Stimulated activated CD8-positive, alpha-beta memory T cell treated with anti-CD3 and anti-CD28 coated beads, Interleukin-15, amount 100 ng/mL, for 4 hours (primary cell): Measurements from ENCODE around the gene MORC2.

Experiments
- DNase-seq, 2 donors: peaks; one replicate each; pipeline ENCODE4 v3.0.0-alpha.2; 2020; ENCODE audit warnings: low read depth in 2 of 2

MORC2 gene

DNA sequence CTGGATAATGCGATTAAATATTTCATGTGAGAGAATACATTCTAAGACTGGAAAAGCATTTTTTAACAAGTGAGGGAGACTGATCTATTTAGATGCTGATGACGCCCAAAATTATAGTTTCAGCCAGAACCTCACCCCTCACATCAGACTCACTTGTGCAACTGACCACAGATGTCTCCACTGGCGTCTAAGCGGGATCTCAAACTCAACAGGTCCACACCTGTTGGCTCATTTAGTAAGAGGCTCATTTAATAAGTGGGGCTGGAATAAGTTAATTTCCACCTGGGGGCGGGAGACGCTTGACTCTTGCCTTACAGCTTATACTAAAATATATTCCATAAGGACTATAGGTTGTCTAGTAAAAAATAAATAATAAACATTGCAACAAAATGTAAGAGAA is 47.5 kb downstream of the MORC2 start:
- DNase-seq = no peak

DNA sequence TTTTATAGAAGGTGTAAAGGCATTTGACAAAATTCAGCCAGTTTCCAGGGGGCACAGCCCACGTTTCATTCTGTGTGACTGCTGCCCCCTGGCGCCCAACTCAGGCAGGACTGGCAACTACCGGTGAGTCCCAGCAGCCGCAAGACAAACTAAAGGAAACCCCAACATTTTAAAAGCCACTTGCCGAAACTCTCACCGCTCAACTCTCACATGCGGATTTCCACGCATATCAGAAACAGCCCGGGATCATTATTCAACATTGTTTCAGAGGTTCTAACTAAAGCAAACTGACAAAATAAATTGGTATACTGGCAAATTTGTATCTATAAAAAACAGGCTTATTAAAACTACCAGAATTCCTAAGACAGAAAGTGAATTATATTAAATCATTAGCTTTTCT is 48.2 kb downstream of the MORC2 start:
- DNase-seq = peak; percentile 62 to 77

DNA sequence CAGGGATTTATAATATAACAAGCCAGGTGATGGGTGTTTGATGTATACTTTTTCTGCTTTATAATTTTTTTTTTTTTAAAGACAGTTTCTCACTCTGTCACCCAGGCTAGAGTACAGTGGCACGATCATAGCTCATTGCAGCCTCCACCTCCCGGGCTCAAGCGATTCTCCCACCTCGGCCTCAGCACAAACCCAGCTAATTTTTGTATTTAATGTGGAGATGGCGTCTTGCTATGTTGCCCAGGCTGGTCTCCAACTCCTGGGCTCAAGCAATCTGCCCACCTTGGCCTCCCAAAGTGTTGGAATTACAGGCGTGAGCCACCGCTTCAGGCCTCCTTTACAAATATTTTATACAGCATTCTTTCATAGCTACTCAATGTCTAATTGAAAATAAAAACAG is 48.6 kb downstream of the MORC2 start:
- DNase-seq = no peak

DNA sequence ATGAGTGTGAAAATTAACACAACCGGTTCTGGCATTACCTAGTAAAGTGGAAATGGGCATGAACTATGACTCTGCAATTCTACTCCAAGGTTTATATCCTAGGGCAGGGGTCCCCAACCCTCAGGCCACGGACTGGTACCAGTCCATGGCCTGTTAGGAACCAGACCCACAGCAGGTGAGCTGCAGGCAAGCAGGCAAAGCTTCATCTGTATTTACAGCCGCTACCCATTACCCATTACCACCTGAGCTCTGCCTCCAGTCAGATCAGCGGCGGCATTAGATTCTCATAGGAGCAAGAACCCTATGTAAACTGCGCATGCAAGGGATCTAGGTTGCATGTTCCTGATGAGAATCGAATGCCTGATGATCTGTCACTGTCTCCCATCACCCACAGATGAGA is 49.8 kb downstream of the MORC2 start:
- DNase-seq = no peak

DNA sequence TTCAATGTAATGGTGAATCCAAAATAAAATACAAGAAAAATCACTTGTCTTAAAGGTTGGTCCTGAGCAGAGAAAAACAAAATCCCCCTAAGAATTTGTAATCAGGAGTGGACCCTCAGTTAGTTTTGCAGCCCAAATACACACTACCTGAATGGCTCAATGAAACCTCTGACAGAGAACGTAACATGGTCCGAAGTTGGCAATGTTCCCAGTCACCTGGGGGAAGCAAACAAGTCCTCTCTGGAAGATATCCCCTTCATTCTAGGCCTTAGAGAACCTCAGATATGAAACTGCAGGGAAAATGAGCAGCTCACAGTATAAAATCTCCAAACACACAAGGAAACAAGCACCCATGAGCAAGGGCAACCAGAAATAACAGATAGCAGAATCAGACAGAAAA is 58.2 kb downstream of the MORC2 start:
- no peak for DNase-seq

DNA sequence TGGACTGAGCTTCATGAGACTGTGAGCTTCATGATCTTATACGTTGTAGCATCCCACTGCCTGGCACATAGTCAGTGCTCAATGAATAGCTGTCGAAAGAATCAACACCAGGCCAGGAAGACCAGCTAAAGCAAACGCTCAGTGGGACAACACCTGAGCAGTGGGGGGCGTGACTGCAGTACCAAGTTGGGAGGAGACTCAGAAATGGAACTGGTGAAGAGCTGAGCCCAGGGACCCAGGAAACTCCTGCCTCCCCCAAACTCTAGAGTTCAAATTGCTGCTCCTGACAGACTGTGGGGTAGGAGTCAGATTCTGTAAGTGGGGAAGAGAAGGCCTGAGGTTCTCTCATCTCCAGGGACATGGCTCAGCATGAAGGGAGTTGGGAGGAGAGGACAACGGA is 59.3 kb downstream of the MORC2 start:
- DNase-seq = no peak

GRCh38 chr22:30908051-30908461 is 60.5 kb downstream of the MORC2 start:
- DNase-seq = no peak

DNA sequence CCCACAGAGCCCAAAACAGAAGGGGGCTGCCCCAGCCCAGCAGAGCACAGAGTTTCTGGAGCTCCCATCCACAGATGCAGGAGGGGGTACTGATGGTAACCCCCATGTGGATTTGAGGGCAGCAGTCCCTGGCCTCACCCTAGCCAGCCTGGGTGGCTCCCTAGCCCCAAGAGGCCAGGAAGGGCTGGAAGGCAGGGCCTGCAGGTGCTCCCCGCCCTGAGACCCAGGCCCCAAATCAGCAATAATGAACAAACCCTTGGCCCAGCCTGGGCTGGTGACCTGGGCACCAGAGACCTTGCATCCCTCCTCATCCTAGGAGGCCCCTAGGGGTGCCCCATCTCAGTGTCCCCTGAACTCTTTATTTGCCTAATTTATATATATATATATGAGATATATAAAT is 61.6 kb downstream of the MORC2 start:
- no peak for DNase-seq

DNA sequence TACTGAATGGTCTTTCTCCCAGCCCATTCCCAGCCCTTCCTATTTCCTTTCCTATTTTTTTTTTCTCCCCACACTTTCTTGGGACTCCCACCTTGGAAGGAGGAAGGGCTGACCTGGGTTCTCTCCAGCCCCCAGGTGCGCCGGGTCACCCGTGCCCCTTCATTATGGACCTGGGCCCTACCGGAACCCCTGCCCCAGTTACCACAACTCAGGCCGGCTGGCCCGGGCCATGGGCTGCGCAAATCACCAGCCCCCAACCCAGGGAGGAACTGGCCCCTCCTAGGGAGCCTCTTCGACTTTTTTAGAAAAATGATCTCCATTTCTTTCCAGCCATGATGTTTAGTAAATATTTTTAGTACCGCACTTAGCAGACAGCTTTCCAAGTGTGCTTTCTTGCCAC is 62.2 kb downstream of the MORC2 start:
- no peak for DNase-seq

DNA sequence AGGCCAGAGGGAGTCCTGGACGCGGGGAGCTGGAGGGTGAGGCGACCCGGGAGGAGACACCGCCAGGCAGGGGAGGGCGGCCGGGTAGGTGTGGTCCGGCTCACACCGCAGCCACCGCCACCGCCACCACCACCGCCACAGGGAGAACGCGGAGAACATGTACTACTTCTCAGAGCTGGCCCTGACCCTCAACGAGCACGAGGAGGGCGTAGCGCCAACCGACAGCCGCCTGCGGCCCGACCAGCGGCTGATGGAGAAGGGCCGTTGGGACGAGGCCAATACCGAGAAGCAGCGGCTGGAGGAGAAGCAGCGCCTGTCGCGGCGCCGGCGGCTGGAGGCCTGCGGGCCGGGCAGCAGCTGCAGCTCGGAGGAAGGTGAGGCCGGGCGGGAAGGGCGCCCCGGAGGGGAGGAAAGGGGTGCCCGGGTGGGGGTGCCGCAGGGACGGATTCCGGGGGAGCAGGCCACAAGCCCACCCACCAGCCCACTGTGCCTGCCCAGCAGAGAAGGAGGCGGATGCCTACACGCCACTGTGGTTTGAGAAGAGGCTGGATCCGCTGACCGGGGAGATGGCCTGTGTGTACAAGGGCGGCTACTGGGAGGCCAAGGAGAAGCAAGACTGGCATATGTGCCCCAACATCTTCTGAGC is 62.8 kb downstream of the MORC2 start:
- DNase-seq = no peak

DNA sequence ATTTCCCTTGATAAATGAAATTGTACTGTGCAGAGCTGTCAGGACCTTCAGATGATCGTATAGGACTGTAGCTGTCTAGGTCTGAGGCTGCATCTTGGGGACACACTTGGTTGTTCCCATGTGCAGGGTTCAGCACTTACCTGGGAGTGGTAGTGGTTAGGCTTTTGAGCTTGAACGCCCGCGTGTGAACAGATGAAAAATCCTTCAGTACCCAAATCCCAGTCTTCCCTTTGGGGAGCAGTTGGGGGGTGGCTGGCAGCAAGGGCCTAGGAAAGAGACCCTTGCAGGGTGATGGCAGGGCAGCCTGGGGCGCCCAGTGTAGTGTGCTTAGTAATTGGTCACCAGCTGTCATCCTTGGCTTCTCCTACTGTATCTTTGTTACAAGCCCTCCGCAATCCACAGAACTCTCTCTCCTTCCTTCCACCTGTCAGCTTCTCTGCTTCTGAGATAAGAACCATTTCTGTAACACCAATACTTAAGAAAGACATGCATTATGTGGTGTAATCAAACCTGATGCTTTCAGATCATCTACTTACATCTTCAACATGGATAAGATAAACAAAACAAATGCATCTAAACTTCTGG is 64.6 kb downstream of the MORC2 start:
- no peak for DNase-seq

DNA sequence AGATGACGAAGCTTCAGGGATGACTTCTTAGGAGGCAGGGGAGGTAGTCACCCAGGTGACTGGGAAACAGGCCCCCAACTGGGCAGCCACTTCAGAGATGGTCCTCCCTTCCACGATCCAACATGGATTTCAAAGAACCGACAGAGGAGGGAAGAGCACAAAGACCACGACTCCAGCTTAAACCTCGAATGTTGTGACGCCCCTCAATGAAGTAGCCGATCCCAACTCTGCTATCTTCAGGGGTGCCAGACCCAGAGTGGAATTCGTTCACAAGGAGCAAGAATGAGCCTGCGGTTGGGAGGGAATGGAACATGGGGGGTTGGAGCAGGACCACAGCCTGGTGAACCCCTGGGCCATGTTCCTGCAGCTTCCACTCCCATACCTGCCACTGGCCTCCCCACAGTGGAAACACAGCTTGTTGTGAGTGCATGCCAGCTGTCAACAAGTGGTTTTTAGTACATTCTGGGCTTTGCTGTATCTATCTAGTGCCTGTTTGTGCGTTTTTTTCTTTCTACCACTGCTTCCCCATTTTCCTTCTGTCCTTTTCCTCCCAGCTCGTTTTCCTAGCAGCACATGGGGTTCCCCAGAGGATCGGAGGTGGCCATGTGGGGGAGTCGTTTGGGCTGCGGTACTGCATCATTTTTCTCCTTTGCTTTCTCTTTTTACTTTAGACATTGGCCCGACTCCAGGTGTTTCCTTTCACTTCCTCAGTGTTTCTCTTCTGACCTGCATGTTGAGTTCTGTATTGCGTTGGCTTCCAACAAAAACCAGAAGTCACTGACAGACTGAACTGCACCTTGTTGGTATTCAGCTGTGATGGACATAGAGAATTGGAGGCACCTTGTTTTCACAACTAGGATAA is 65.8 kb downstream of the MORC2 start:
- no peak for DNase-seq

DNA sequence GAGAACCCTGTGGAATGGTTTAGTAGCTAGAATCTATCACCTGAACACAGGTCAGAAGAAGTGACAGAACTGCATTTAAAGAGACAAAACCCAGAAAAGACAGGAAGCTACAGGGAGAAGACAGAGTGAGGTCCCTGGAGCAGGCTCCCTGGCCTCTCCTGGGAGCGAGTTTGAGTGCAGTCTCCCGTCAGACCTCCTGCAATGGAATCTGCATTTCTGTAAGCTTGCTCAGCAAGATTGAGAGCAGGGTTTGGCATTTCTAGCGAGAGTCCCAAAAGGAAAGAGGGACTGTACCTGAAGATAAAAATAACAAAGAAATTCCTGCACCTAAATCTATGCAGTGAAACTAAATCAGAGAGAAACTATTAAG is 74.2 kb downstream of the MORC2 start:
- no peak for DNase-seq

DNA sequence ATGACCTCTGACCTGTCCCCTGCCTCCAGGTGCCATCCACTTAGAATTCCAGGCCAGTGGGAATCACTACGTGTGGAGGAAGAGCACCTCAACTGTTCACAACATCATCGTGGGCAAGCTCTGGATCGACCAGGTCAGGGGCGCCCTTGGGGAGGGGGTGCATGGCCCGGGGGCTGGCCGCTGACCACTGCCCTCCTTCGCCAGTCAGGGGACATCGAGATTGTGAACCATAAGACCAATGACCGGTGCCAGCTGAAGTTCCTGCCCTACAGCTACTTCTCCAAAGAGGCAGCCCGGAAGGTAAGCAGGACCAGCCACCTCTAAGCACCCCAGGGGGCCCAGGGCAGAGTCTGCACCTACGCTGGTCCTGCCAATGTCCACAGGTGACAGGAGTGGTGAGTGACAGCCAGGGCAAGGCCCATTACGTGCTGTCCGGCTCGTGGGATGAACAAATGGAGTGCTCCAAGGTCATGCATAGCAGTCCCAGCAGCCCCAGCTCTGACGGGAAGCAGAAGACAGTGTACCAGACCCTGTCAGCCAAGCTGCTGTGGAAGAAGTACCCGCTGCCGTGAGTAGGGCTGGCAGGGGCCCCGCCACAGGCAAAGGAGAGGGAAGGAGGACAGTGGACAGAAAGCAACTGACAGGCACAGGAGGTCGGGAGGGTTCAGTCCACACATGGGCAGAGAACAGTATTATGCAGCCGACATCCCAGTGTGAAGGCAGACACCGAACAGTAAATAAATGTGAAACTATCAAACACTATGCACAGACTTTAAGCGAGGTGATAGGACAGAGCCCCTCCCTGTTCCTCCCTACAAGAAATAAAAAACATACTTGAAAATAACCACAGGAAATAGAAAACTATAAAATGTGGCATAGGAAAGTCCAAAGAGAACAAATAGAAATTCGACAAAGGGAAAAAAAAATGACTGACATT is 74.9 kb downstream of the MORC2 start:
- no peak for DNase-seq

- no peak for DNase-seq
Measured at GRCh38 chr22:30892731-30893221, 75.8 kb downstream of the MORC2 start.

DNA sequence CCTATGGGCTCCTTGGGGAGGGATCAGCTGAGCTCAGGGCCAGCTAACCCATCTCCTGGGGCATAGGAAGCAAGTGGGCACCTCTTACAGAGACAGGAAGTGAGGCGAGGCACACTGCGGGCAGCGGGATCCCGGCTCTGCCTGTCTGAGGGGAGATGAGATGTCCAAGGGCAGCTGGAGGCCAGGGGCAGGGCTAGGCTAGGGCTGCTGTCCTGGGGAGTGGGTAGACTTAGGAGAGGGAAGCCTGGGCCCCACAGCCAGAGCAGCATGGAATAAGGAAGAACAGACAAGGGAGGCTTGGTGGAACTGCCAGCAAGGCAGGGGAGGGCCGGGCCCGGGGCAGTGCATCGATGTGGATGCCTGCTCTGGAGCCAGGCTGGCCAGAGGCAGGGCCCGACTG is 76.3 kb downstream of the MORC2 start:
- DNase-seq = no peak

DNA sequence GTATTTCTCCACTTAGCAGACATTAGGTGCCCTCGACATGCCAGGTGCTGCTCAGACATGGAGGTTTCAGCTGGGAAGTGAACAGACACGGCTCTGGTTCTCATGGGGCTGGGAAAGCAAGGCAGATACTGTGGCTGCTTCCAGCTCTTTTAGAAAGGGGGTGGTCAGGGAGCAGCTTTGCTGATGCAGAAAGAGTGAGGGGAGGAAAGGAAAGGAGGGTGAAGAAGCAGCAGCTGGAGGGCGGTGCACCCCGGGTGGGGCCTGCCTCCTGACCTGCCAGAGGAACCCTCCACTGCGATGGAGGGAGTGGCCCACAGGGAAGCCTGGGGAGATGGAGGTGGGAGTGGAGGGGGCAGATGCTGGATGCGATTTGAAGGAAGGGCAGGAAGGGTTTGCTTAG is 76.8 kb downstream of the MORC2 start:
- no peak for DNase-seq

- DNase-seq = no peak
Measured at GRCh38 chr22:30891443-30891755, 77.2 kb downstream of the MORC2 start.

- no peak for DNase-seq
Measured at GRCh38 chr22:30890686-30891442, 77.7 kb downstream of the MORC2 start.

DNA sequence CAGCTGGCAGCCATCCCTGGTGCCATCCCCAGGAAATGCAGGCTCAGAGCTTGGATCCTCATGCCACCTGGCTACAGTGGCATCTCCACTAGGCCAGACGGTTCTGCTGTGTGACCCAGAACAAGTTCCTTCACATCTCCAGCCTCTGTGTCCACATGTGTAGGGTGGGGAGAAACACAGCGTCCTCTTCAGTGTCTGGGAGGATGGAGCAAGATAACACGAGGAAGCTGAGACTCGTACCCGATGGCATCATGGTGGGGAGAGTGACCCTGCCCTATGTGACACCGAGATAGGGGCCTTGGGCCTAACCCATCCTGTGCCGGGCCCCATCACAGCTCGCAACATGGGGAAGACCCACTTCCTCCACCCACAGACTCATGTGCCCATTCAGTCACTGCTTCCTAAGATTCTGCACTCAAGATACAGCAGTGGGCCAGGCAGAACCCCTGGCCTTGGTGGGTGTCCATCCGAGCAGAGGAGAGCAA is 78.5 kb downstream of the MORC2 start:
- DNase-seq = no peak
